Panc1 (cell line): ENCODE data around the gene VDR. TPM values are rescaled to one million over a fixed set of nuclear protein-coding genes. Genes with fewer than 3 reads are reported as not detected.

ENCODE experiments used
- ATAC-seq: fragments of 200-7000 bp; cut with Tn5 transposase; 2 replicates; pipeline ENCODE4 v1.9.1; 2020; ENCODE audit warnings: mild to moderate bottlenecking, moderate library complexity
- BruUV-seq: library from RNA; stranded (reverse); fragments of 400-500 nt; replicated peaks from 2 replicates; lab custom pipeline; 2021; lab: Mats Ljungman, UMichigan
- CTCF ChIA-PET: fragments of 300-600 bp; sonication (Branson Sonifier 250); formaldehyde crosslinking; loops from one replicate; lab custom pipeline; 2022; ENCODE audit warnings: antibody characterized with exemption; lab: Charles Lee
- POLR2A ChIA-PET: fragments of 300-600 bp; sonication (Branson Sonifier 250); formaldehyde crosslinking; loops from one replicate; lab custom pipeline; 2022; ENCODE audit warnings: antibody characterized with exemption; lab: Charles Lee
- DNase-seq: peaks from one replicate; pipeline ENCODE4 v3.0.0-alpha.2; 2010; ENCODE audit warnings: low read depth, low spot score
- H3K27ac ChIP-seq: 2 replicates; pipeline ENCODE4 v1.5.1; 2011; ENCODE audit warnings: mild to moderate bottlenecking, low read length, inconsistent platforms
- H3K27me3 ChIP-seq: fragments of 200-500 bp; sonication (Bioruptor generic); 2 replicates; pipeline ENCODE4 v1.6.0; 2014; ENCODE audit warnings: low read length, inconsistent platforms; ENCODE audit not compliant: control insufficient read depth, insufficient read depth
- H3K36me3 ChIP-seq: fragments of 200-500 bp; sonication (Bioruptor generic); 2 replicates; pipeline ENCODE4 v1.5.1; 2014; ENCODE audit warnings: inconsistent platforms, mild to moderate bottlenecking, low read length, moderate library complexity; ENCODE audit not compliant: control insufficient read depth, insufficient read depth
- H3K4me1 ChIP-seq: 2 replicates; pipeline ENCODE4 v1.5.1; 2011; ENCODE audit warnings: inconsistent platforms, mild to moderate bottlenecking, low read length, moderate library complexity; ENCODE audit not compliant: control insufficient read depth, insufficient read depth
- H3K4me3 ChIP-seq, 2 experiments: 2 replicates each; pipeline ENCODE4 v1.5.1; 2011 to 2012; ENCODE audit warnings: low read depth in 2 of 2, low read length in 2 of 2, mild to moderate bottlenecking in 2 of 2, inconsistent platforms in 1 of 2, moderate library complexity in 1 of 2
- H3K9me3 ChIP-seq: fragments of 200-500 bp; sonication (Bioruptor generic); 2 replicates; pipeline ENCODE4 v1.5.1; 2014; ENCODE audit warnings: low read depth, mild to moderate bottlenecking, inconsistent platforms, low read length, moderate library complexity; ENCODE audit not compliant: control insufficient read depth, insufficient read depth
- CTCF ChIP-seq: fragments of 450-650 bp; IDR thresholded peaks from 2 replicates; pipeline ENCODE4 v1.5.1; 2017; ENCODE audit warnings: mild to moderate bottlenecking
- POLR2AphosphoS5 ChIP-seq: IDR thresholded peaks from 2 replicates; pipeline ENCODE4 v1.6.1; 2012; ENCODE audit warnings: mild to moderate bottlenecking, low read depth, low read length, moderate library complexity
- REST ChIP-seq, 2 experiments: IDR thresholded peaks; 2 replicates each; pipeline ENCODE4 v1.6.1; 2011 to 2012; ENCODE audit warnings: low read depth in 2 of 2, control low read depth in 1 of 2, low read length in 1 of 2, mild to moderate bottlenecking in 1 of 2, moderate library complexity in 1 of 2; ENCODE audit not compliant: insufficient read depth in 1 of 2
- SIN3A ChIP-seq: IDR thresholded peaks from 2 replicates; pipeline ENCODE4 v1.6.1; 2012; ENCODE audit warnings: low read depth, mild to moderate bottlenecking, low read length, moderate library complexity, borderline replicate concordance; ENCODE audit not compliant: insufficient read depth
- TCF7L2 ChIP-seq: IDR thresholded peaks from 2 replicates; pipeline ENCODE4 v1.6.1; 2011; ENCODE audit warnings: mild to moderate bottlenecking, low read depth, low read length, inconsistent platforms
- in situ Hi-C: cut with HindIII; loops from 2 replicates; pipeline ENCODE4 v1.10.0; 2016; ENCODE audit warnings: low sequenced_read_pairs, low pct_unique_long_range_greater_than_20kb
- intact Hi-C: fragments of 100-400 bp; cut with micrococcal nuclease; formaldehyde crosslinking; loops from one replicate; pipeline ENCODE4 v1.10.0; 2022; ENCODE audit not compliant: unreplicated experiment
- total RNA-seq: library from RNA; stranded (reverse); gene quantifications from one replicate; pipeline ENCODE4 v1.2.1, GENCODE V29; 2021; ENCODE audit not compliant: unreplicated experiment

Gene VDR
- total RNA-seq, 1 experiment from 2014 or later = 3.0 TPM

GRCh38 chr12:47864646-47865235 lies 40.1 kb downstream of the VDR start:
- TF ChIP-seq POLR2AphosphoS5 = no peak
- no peak for TF ChIP-seq CTCF
- TF ChIP-seq REST (IDR thresholded peaks at IDR 0.05; ENCODE audit: insufficient read depth in 1 of 2, low read depth in 2 of 2, low read length in 1 of 2) = no peak
- no peak for TF ChIP-seq TCF7L2
- TF ChIP-seq SIN3A = no peak
- ChIA-PET POLR2A (no interaction called here), CTCF (no interaction called here)
- no peak overlapping the region for H3K27ac ChIP-seq
- H3K36me3 ChIP-seq = no peaks in the 10 kb centered on the region
- ATAC-seq (no peak), DNase-seq (no peak)
- H3K27me3 ChIP-seq = no peaks in the 10 kb centered on the region
- in situ Hi-C loops (no loop called here), intact Hi-C loops (no loop called here)
- no peaks in the 10 kb centered on the region for H3K9me3 ChIP-seq
- no peaks in the 10 kb centered on the region for H3K4me1 ChIP-seq
- H3K4me3 ChIP-seq = no peak overlapping the region
- no TSS peak for BruUV-seq

GRCh38 chr12:47863985-47864384 lies 40.8 kb downstream of the VDR start:
- in situ Hi-C loops = no loop called here
- Histone ChIP-seq H3K9me3 (no peaks in the 10 kb centered on the region), H3K36me3 (no peaks in the 10 kb centered on the region), H3K27me3 (no peaks in the 10 kb centered on the region), H3K27ac (no peak overlapping the region), H3K4me3 (no peak overlapping the region), H3K4me1 (no peaks in the 10 kb centered on the region)
- BruUV-seq = no TSS peak
- ATAC-seq (no peak), DNase-seq (no peak)
- TF ChIP-seq SIN3A (no peak), CTCF (no peak), POLR2AphosphoS5 (no peak), REST (IDR thresholded peaks at IDR 0.05; ENCODE audit: insufficient read depth in 1 of 2, low read depth in 2 of 2, low read length in 1 of 2) (no peak), TCF7L2 (no peak)
- ChIA-PET POLR2A (no interaction called here), CTCF (no interaction called here)
- intact Hi-C loops = no loop called here
